ENCODE data around the gene TUBA1A.
"Not testable (repeated sequence)": the region's sequence is repeated elsewhere in the genome, so short reads cannot be mapped to it uniquely, and the experiment has no call there.

DNA sequence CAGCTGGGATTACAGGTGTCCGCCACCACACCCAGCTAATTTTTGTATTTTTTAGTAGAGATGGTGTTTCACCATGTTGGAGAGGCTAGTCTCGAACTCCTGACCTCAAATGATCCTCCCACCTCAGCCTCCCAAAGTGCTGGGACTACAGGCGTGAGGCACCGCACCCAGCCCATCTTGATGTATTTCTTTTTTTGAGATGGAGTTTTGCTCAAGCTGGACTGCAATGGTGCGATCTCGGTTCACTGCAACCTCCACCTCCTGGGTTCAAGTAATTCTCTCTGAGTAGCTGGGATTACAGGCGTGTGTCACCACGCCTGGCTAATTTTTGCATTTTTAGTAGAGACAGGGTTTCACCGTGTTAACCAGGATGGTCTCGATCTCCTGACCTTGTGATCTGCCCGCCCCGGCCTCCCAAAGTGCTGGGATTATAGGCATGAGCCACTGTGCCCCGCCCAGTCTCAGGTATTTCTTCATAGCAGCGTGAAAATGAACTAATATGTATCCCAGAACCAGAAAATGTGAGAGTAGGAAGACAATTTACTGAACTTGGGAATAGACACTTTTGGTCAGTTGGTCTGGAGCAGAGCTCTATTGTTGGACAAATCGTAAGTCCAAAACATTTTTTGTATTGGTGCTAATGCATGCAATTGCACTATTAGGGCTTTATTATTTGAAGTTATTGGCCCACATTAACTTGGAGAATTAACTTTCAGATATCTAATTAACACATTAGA lies 5.5 kb downstream of the TUBA1A start:
- TF ChIP-seq ZNF8 (CRISPR knock-in tag; IDR thresholded peaks at IDR 0.05); ZNF565 (CRISPR knock-in tag; conservative IDR thresholded peaks at IDR 0.05; ENCODE audit: low read depth); OSR1 (CRISPR knock-in tag; IDR thresholded peaks at IDR 0.05); ZFP30 (CRISPR knock-in tag; IDR thresholded peaks at IDR 0.05); ISL1 (CRISPR knock-in tag; IDR thresholded peaks at IDR 0.05); ARNTL (CRISPR knock-in tag; IDR thresholded peaks at IDR 0.05; ENCODE audit: borderline replicate concordance, low read depth); PPARA (CRISPR knock-in tag; IDR thresholded peaks at IDR 0.05; ENCODE audit: borderline replicate concordance); TOX (CRISPR knock-in tag; IDR thresholded peaks at IDR 0.05; ENCODE audit: borderline replicate concordance); ZNF70 (CRISPR knock-in tag; IDR thresholded peaks at IDR 0.05): not testable (repeated sequence)
- TF ChIP-seq, protein P1, sequence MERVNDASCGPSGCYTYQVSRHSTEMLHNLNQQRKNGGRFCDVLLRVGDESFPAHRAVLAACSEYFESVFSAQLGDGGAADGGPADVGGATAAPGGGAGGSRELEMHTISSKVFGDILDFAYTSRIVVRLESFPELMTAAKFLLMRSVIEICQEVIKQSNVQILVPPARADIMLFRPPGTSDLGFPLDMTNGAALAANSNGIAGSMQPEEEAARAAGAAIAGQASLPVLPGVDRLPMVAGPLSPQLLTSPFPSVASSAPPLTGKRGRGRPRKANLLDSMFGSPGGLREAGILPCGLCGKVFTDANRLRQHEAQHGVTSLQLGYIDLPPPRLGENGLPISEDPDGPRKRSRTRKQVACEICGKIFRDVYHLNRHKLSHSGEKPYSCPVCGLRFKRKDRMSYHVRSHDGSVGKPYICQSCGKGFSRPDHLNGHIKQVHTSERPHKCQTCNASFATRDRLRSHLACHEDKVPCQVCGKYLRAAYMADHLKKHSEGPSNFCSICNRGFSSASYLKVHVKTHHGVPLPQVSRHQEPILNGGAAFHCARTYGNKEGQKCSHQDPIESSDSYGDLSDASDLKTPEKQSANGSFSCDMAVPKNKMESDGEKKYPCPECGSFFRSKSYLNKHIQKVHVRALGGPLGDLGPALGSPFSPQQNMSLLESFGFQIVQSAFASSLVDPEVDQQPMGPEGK (CRISPR knock-in tag; IDR thresholded peaks at IDR 0.05; ENCODE audit: borderline replicate concordance): peak; percentile 79
- TF ChIP-seq, protein P2, sequence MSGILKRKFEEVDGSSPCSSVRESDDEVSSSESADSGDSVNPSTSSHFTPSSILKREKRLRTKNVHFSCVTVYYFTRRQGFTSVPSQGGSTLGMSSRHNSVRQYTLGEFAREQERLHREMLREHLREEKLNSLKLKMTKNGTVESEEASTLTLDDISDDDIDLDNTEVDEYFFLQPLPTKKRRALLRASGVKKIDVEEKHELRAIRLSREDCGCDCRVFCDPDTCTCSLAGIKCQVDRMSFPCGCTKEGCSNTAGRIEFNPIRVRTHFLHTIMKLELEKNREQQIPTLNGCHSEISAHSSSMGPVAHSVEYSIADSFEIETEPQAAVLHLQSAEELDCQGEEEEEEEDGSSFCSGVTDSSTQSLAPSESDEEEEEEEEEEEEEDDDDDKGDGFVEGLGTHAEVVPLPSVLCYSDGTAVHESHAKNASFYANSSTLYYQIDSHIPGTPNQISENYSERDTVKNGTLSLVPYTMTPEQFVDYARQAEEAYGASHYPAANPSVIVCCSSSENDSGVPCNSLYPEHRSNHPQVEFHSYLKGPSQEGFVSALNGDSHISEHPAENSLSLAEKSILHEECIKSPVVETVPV (CRISPR knock-in tag; IDR thresholded peaks at IDR 0.05): peak; percentile 35; the same call in 1 of the 2 replicates
- TF ChIP-seq, protein P3, sequence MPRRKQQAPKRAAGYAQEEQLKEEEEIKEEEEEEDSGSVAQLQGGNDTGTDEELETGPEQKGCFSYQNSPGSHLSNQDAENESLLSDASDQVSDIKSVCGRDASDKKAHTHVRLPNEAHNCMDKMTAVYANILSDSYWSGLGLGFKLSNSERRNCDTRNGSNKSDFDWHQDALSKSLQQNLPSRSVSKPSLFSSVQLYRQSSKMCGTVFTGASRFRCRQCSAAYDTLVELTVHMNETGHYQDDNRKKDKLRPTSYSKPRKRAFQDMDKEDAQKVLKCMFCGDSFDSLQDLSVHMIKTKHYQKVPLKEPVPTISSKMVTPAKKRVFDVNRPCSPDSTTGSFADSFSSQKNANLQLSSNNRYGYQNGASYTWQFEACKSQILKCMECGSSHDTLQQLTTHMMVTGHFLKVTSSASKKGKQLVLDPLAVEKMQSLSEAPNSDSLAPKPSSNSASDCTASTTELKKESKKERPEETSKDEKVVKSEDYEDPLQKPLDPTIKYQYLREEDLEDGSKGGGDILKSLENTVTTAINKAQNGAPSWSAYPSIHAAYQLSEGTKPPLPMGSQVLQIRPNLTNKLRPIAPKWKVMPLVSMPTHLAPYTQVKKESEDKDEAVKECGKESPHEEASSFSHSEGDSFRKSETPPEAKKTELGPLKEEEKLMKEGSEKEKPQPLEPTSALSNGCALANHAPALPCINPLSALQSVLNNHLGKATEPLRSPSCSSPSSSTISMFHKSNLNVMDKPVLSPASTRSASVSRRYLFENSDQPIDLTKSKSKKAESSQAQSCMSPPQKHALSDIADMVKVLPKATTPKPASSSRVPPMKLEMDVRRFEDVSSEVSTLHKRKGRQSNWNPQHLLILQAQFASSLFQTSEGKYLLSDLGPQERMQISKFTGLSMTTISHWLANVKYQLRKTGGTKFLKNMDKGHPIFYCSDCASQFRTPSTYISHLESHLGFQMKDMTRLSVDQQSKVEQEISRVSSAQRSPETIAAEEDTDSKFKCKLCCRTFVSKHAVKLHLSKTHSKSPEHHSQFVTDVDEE (CRISPR knock-in tag; IDR thresholded peaks at IDR 0.05): not testable (repeated sequence)
- TF ChIP-seq, protein P4, sequence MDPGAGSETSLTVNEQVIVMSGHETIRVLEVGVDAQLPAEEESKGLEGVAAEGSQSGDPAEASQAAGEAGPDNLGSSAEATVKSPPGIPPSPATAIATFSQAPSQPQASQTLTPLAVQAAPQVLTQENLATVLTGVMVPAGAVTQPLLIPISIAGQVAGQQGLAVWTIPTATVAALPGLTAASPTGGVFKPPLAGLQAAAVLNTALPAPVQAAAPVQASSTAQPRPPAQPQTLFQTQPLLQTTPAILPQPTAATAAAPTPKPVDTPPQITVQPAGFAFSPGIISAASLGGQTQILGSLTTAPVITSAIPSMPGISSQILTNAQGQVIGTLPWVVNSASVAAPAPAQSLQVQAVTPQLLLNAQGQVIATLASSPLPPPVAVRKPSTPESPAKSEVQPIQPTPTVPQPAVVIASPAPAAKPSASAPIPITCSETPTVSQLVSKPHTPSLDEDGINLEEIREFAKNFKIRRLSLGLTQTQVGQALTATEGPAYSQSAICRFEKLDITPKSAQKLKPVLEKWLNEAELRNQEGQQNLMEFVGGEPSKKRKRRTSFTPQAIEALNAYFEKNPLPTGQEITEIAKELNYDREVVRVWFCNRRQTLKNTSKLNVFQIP (CRISPR knock-in tag; IDR thresholded peaks at IDR 0.05; ENCODE audit: borderline replicate concordance, low read depth): not testable (repeated sequence)
- 0 out of 2 replicates have a peak, but pooled peaks have one; percentile 67 for TF ChIP-seq RARB (CRISPR knock-in tag; IDR thresholded peaks at IDR 0.05)

All from SK-N-SH treated with all-trans-retinoic acid at 6 μM for 48 hours (cell line).